NCI-H526 (cell line): ENCODE measurements around the gene TMPRSS2.
A peak's percentile ranks its signal among the peaks of the same experiment; 100 is the strongest.
"Not testable (repeated sequence)": the region's sequence is repeated elsewhere in the genome, so short reads cannot be mapped to it uniquely, and the experiment has no call there.

Experiments used
- DNase-seq, 2 experiments: peaks; one replicate each; lab custom pipeline; 2025; lab: John Stamatoyannopoulos, UW

The TMPRSS2 gene

GRCh38 chr21:41425954-41426675, 81.8 kb downstream of the TMPRSS2 start, which contains the start of gene MX1:
TSS of gene MX1 (plus strand) at chr21:41426239. CDS start at chr21:41432071, 5,832 bp downstream.
- DNase-seq, result peak; percentile 16 to 76

- no peak for DNase-seq
Measured at GRCh38 chr21:41425588-41425953, 82.4 kb downstream of the TMPRSS2 start.

DNA sequence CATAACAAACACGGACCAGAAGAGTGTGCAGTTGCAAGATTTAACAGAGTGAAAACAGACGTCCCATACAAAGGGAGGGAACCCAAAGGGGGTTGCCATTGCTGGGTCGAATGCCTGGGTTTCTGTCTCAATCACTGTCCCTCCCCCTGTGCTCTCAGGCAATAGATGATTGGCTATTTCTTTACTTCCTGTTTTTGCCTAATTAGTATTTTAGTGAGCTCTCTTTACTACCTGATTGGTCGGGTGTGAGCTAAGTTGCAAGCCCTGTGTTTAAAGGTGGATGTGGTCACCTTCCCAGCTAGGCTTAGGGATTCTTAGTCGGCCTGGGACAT, 84.7 kb downstream of the TMPRSS2 start:
- DNase-seq, result not testable (repeated sequence)

- no peak for DNase-seq
Measured at GRCh38 chr21:41422546-41423304, 85.2 kb downstream of the TMPRSS2 start.

GRCh38 chr21:41420998-41421397, 87.0 kb downstream of the TMPRSS2 start:
- DNase-seq, result not testable (repeated sequence)

- DNase-seq, result peak; percentile 62 to 80
Measured at GRCh38 chr21:41419921-41420862, 87.8 kb downstream of the TMPRSS2 start.

GRCh38 chr21:41418956-41419680, 88.8 kb downstream of the TMPRSS2 start:
- no peak for DNase-seq

- DNase-seq, result no peak
Measured at GRCh38 chr21:41418393-41418792, 89.6 kb downstream of the TMPRSS2 start.

DNA sequence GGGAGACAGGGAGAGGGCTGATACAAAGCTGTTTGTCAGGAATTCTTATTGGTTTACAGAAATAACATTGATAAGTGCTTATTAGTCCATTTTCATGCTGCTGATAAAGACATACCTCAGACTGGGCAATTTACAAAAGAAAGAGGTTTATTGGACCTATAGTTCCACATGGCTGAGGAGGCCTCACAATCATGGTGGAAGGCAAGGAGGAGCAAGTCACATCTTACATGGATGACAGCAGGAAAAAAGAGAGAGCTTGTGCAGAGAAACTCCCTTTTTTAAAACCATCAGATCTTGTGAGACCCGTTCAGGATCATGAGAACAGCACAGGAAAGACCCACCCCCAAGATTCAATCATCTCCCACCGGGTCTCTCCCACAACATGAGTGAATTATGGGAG, 90.5 kb downstream of the TMPRSS2 start:
- not testable (repeated sequence) for DNase-seq
